Measurements from ENCODE around the gene GLG1.
"Not testable (repeated sequence)": the region's sequence is repeated elsewhere in the genome, so short reads cannot be mapped to it uniquely, and the experiment has no call there.

DNA sequence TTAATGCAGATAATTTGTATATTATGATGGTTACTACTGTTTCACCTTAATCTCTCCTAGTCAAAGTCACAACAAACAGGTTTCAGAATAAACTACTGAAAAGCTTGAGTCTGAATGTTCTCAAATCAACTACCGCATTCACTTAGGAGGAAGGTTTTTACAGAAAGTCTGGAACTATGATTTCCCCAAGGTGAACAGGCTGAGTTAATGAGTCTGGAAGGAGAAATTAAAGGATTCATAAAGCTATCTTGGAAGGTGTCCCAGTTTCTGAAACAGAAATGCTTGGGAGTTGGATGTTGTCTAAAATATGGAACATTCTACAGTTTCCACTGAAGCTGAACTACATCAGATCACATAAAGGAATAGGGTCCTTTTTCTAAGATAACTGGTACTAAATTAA is 69.2 kb downstream of the GLG1 start:
- TF ChIP-seq, protein P1, sequence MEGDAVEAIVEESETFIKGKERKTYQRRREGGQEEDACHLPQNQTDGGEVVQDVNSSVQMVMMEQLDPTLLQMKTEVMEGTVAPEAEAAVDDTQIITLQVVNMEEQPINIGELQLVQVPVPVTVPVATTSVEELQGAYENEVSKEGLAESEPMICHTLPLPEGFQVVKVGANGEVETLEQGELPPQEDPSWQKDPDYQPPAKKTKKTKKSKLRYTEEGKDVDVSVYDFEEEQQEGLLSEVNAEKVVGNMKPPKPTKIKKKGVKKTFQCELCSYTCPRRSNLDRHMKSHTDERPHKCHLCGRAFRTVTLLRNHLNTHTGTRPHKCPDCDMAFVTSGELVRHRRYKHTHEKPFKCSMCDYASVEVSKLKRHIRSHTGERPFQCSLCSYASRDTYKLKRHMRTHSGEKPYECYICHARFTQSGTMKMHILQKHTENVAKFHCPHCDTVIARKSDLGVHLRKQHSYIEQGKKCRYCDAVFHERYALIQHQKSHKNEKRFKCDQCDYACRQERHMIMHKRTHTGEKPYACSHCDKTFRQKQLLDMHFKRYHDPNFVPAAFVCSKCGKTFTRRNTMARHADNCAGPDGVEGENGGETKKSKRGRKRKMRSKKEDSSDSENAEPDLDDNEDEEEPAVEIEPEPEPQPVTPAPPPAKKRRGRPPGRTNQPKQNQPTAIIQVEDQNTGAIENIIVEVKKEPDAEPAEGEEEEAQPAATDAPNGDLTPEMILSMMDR (conservative IDR thresholded peaks at IDR 0.05; ENCODE audit: low read depth, low read length): not testable (repeated sequence)
- not testable (repeated sequence) for TF ChIP-seq EZH2 (IDR thresholded peaks at IDR 0.05; ENCODE audit: borderline replicate concordance, low read depth, low read length, poor library complexity, severe bottlenecking)

All from A673 (cell line).